ENCODE measurements around the gene FGF7. TPM values are rescaled to one million over a fixed set of nuclear protein-coding genes. Genes with fewer than 3 reads are reported as not detected.
"Not testable (repeated sequence)": the region's sequence is repeated elsewhere in the genome, so short reads cannot be mapped to it uniquely, and the experiment has no call there.

Gene FGF7
- total and polyA plus RNA-seq, 7 donors, result 5.1 to 133 (median 105) TPM

DNA sequence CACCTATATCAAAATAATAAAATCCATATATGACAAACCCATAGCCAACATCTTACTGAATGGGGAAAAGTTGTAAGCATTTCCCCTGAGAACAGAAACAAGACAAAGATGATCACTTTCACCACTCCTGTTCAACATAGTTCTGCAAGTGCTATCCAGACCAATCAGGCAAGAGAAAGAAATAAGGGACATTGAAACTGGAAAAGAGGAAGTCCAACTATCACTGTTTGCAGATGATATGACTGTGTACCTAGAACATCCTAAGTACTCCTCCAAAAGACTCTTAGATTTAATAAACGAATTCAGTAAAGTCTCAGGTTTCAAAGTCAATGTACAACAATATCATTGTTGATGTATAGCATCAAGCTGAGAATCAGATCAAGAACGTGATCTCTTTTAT is 35.6 kb upstream of the FGF7 start:
- 62 to 80% methylated on average over 2 of the region's 2 CpGs for WGBS, 2 donors
- Histone ChIP-seq H3K9me3 (no peaks in the 10 kb centered on the region), H3K4me1 (no peaks in the 10 kb centered on the region), H3K27me3 (no peaks in the 10 kb centered on the region), H3K36me3 (no peaks in the 10 kb centered on the region), H3K27ac (no peak overlapping the region), H3K4me3 (no peak overlapping the region)
- intact Hi-C loops (cut with DNase I), result no loop called here
- TF ChIP-seq POLR2AphosphoS5 (IDR thresholded peaks at IDR 0.05) (no peak), POLR2A (IDR thresholded peaks at IDR 0.05) (no peak), EP300 (IDR thresholded peaks at IDR 0.05) (no peak), CTCF (IDR thresholded peaks at IDR 0.05) (no peak)
- DNase-seq, result no peak

DNA sequence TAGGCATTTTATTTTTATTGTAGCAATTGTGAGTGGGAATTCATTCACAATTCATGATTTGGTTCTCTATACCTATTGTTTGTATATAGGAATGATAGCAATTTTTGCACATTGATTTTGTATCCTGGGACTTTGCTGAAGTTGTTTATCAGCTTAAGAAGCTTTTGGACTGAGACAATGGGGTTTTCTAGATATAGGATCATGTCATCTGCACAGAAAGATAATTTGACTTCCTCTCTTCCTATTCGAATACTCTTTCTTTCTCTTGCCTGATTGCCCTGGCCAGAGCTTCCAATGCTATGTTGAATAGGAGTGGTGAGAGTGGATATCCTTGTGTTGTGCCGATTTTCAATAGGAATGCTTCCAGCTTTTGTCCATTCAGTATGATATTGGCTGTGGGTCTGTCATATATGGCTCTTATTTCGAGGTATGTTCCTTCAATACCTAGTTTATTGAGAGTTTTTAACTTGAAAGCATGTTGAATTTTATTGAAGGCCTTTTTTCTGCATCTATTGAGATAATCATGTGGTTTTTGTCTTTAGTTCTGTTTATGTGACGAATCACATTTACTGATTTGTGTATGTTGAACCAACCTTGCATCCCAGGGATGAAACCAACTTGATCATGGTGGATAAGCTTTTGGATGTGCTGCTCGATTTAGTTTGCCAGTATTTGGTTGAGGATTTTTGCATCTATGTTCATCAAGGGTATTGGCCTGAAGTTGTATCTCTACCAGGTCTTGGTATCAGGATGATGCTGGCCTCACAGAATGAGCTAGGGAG is 20.3 kb upstream of the FGF7 start:
- H3K4me1 ChIP-seq; H3K4me3 ChIP-seq; H3K27ac ChIP-seq; intact Hi-C loops (cut with DNase I); DNase-seq; H3K36me3 ChIP-seq; H3K9me3 ChIP-seq; H3K27me3 ChIP-seq: not testable (repeated sequence)
- WGBS, 2 donors, result 78 to 80% methylated on average over 5 of the region's 5 CpGs

DNA sequence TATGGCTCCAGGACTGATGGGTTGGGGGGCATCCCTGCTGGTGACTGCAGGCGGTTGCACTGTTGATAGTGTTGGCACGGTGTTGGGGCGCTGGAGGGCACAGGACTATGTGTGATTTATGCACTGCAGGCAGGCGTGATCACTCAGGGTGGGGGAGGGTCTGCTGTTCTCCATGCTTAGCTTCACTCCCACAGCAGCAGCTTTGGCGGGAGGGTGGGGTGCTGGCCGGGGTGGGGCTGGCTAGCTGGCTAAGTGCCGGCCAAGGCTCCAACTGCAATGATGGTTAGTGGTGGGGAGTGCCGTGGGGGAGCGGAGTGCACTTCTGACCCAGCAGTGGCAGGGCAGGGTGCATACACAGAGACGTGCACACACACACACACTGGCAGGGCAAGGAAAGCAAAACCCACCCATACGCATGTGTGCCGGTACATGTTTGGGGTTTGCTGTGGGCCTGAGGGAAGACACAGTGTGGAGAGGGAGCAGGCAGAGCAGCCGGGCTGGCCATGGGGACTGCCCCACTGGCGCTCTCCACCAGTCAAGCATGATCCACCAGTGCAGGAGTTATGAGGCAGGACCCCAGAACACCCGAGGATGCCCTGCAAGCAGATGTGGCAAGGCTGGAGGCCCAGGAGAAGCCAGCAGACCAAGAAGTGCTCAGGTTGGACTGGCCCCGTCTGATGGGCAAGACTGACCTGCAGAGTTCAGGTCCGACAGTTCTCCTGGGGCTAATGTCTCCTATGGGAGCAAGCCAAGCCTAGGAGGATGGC is 16.5 kb upstream of the FGF7 start:
- no peaks in the 10 kb centered on the region for H3K36me3 ChIP-seq
- H3K27ac ChIP-seq, result no peak overlapping the region
- H3K9me3 ChIP-seq, result no peaks in the 10 kb centered on the region
- H3K4me3 ChIP-seq, result no peak overlapping the region
- WGBS, 2 donors, result 90 to 93% methylated on average over 17 of the region's 17 CpGs
- H3K4me1 ChIP-seq, result no peaks in the 10 kb centered on the region
- no peaks in the 10 kb centered on the region for H3K27me3 ChIP-seq
- intact Hi-C loops (cut with DNase I), result no loop called here
- peak; percentile 58 for DNase-seq
- TF ChIP-seq POLR2AphosphoS5 (IDR thresholded peaks at IDR 0.05) (no peak), CTCF (IDR thresholded peaks at IDR 0.05) (no peak), EP300 (IDR thresholded peaks at IDR 0.05) (no peak), POLR2A (IDR thresholded peaks at IDR 0.05) (no peak)

DNA sequence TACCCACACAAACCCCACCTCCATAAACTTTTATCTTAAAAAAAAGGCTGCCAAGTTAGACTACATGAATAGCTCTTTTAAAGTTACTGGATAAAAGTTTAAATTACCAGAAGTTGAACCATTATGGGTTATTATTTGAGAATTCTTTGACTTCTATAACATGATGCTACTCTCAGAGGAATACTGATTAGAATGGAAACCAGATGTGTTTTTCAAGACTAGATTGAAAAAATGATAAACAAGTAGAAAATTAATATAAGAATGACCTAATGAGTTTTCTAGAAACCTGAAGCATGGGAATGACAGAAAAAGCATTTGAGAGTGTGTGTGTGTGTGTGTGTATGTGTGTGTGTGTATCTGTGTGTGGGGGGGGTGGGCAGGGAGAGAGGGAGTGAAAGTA is 12.4 kb upstream of the FGF7 start:
- Histone ChIP-seq H3K4me3 (no peak overlapping the region), H3K36me3 (no peaks in the 10 kb centered on the region), H3K4me1 (peaks cover 0 to 5% (median 3%) of the 10 kb centered on the region in 4 donors), H3K27ac (no peak overlapping the region), H3K27me3 (no peaks in the 10 kb centered on the region), H3K9me3 (no peaks in the 10 kb centered on the region)
- no peak for DNase-seq
- no peak for TF ChIP-seq POLR2A (IDR thresholded peaks at IDR 0.05)
- no peak for TF ChIP-seq EP300 (IDR thresholded peaks at IDR 0.05)
- no peak for TF ChIP-seq POLR2AphosphoS5 (IDR thresholded peaks at IDR 0.05)
- no peak for TF ChIP-seq CTCF (IDR thresholded peaks at IDR 0.05)
- intact Hi-C loops (cut with DNase I), result no loop called here

DNA sequence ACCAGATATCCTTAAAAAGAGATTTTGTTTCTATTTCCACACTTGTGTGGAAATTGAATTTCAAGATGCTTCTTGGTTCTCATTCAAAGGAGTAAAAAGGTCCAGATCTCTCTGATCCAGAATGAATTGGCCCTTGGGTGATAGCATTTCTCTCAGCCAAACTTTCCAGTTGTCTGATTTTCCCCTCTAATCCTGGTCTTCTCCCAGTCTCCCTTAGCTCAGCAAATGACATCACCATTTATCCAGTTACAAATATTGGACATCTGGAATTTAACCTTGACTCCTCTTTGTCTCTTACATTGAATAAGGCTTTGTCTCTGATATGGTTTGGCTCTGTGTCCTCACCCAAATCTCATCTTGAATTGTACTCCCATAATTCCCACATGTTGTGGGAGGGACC is 10.2 kb upstream of the FGF7 start:
- Histone ChIP-seq H3K27me3 (no peaks in the 10 kb centered on the region), H3K27ac (no peak overlapping the region), H3K4me1 (peaks cover 0 to 13% (median 8%) of the 10 kb centered on the region in 4 donors), H3K36me3 (no peaks in the 10 kb centered on the region), H3K9me3 (peaks cover 0 to 2% (median 0%) of the 10 kb centered on the region in 4 donors), H3K4me3 (no peak overlapping the region)
- intact Hi-C loops (cut with DNase I), result no loop called here
- no peak for TF ChIP-seq POLR2A (IDR thresholded peaks at IDR 0.05)
- no peak for DNase-seq
